NAMALWA (cell line): ENCODE measurements around the gene PAIP2.
A peak's percentile ranks its signal among the peaks of the same experiment; 100 is the strongest.
"Not testable (repeated sequence)": the region's sequence is repeated elsewhere in the genome, so short reads cannot be mapped to it uniquely, and the experiment has no call there.

Experiments
- DNase-seq: peaks from one replicate; pipeline ENCODE4 v3.0.0-alpha.2; 2015; ENCODE audit warnings: low spot score

Gene PAIP2, protein sequence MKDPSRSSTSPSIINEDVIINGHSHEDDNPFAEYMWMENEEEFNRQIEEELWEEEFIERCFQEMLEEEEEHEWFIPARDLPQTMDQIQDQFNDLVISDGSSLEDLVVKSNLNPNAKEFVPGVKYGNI

DNA sequence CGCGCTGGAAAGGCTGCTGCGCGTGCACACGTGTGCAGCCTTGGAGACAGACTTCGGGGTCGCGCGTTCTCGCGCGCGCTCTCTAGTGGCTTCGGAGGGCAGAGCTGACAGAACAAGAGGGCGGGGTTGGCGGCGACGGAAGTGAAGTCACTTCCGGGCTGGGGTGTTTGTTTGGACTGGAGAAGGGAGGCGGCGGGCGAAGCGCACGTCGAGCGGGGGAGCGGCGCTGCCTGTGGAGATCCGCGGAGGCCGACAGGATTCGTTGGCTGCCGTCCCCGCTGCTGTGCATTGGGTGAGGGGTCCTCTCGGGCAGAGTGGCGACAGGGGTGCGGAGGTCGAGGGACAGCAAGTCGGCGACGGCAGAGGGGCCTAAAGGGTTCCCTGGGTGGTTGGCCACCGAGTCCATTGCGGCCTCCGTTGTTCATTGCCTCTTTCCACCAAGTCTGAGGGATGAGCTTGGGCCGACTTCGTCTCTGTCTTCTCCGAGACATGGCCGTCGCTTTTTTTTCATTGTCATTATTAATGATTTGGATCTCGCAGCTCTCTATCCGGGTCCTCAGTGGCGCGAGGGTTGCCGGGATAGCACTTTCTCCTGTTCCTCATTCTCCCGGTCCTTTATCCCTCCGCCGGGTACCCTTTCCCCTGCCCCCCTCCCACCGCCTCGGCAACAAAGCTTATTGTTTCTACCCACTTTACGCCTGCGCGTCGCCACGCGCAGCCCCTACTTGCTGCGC, at the start of gene PAIP2:
TSS of gene PAIP2 (plus strand) at position 166 of the 734 bp plus-strand sequence. CDS start 21,931 bp downstream, outside the sequence.
- DNase-seq: peak; percentile 98

DNA sequence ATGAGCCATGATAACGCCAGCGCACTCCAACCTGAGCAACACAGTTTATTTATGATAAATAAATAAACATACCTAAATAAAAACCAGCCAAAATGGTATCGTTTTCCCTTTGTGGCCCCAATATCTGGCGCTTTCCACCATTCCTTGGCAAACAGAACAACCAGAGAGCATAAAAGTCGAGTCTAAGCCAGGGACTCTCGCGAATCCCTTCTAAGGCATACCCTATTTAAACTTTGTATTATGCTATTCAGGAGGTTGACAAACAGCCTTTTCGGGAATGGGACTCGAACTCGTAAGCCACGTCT, 48.5 kb upstream of the PAIP2 start:
- no peak for DNase-seq

GRCh38 chr5:139293507-139294373, 47.9 kb upstream of the PAIP2 start, which contains the start of gene MATR3:
MATR3 (plus strand) TSS chr5:139293740; CDS start chr5:139307416, 13,676 bp downstream.
- peak; percentile 92 for DNase-seq

DNA sequence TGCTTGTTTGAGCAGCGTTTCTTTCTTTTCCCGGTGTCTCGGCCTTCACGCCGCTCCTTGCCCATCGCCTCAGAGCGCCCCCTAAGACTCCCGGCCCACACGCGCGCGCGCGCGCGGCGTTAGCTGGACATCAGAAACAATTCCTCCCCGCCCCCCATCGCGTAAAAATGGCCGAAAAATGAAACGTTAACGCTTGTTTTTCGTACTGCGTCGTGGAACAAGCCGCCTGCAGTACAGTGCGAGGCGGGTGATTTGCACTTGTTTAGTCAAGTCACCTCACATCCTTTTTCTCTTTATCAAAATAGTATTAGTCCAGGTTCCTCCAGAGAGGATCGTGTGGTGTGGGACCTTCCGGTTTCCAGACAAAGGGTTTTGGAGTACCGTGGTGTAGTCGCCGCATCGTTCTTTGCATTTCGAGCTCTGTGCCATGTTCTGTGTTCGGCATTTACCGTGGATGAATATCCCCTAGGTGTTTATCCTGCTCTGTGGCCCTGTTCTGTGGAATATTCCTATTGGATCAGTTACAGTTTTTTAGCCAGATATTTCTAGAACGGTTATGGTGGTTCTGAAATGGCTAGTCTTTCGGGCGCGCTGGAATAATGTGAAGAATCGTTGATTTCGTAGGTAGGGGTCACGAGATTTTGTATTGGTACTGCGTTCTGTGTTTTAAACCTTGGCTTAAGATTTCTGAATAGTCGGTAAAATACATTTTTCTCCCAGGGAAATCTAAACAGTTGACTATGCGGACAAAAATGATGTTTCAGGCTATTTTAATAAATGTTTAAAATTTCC, 47.1 kb upstream of the PAIP2 start:
- peak; percentile 82 for DNase-seq

DNA sequence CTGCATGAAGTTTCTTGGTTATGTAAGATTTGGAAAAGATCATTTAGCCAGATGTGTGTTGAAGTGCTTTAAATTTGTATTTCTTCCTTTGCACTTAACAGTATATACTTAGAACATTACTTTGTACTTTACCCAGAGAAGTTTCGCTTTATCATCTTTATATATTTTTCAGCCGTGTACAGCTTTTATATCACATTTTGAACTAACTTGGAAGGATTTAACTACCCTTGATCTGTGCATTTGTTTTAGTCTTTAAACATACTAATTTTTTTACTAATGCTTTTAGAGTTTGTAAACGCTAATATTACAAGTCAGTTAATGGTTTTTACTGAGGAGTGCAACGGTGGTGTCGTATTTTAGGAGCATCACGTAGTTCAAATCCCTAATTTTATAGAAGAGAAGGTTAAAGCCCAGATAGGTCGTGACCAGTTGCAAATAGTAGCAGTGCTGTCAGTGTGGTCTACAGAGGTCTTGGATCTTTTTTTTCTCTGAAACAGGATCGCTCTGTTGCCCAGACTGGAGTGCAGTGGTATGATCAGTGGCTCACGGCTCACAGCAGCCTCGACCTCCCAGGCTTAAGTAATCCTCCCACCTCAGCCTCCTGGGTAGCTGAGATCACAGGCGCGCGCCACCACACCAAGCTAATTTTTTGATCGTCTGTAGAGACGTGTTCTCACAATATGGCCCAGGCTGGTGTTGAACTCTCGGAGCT, 46.2 kb upstream of the PAIP2 start:
- no peak for DNase-seq

DNA sequence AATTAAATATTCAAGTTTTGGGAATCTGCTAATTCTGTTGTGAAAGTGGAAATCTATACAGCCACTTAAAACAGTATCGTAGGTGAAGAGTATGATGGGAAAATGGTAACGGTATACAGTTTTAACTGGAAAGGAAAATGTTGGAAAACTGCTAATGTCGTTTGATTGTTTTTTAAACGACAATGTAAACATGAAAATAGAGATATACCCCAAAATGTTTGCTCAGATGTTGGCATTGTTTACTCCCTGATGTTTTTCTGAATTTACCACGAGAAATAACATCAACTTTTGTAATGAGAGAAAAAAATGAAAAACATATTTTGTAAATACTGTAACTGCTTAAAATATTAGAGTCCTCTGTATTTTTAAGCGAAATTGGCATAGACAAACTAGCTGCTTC, 45.5 kb upstream of the PAIP2 start:
- DNase-seq: no peak

DNA sequence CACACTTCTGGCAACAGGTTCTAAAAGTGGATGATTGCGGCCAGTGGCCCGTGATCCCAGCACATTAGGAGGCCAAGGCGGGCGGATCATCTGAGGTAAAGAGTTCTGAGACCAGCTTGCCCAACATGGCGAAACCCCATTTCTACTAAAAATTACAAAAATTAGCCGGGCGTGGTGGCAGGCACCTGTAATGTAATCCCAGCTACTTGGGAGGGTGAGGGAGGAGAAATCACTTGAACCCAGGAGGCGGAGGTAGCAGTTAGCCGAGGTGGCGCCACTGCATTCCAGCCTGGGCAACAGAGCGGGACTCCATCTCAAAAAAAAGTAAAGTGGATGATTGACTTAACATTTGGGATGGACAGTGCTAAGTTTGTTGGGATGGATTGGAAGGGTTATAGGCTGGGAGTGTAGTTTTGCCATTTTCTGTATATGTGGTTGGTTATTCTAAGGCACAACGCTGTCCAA, 44.8 kb upstream of the PAIP2 start:
- no peak for DNase-seq

GRCh38 chr5:139297439-139298133, 44.1 kb upstream of the PAIP2 start:
- DNase-seq: no peak

DNA sequence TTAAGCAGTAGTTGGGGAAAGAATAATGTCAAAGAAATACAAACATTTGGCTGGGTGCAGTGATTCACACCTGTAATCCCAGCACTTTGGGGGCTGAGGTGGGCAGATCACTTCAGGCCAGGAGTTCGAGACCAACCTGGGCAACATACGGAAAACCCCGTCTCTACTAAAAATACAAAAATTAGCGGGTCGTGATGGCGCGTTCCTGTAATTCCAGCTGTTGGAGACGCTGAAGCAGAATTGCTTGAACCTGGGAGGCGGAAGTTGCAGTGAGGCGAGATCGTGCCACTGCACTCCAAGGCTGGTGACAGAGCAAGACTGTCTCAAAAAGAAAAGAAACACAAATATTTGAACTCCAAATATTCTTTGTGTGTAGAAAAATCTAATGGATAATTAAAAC, 43.4 kb upstream of the PAIP2 start:
- DNase-seq: no peak

GRCh38 chr5:139299486-139299885, 42.2 kb upstream of the PAIP2 start:
- DNase-seq: peak; percentile 22

DNA sequence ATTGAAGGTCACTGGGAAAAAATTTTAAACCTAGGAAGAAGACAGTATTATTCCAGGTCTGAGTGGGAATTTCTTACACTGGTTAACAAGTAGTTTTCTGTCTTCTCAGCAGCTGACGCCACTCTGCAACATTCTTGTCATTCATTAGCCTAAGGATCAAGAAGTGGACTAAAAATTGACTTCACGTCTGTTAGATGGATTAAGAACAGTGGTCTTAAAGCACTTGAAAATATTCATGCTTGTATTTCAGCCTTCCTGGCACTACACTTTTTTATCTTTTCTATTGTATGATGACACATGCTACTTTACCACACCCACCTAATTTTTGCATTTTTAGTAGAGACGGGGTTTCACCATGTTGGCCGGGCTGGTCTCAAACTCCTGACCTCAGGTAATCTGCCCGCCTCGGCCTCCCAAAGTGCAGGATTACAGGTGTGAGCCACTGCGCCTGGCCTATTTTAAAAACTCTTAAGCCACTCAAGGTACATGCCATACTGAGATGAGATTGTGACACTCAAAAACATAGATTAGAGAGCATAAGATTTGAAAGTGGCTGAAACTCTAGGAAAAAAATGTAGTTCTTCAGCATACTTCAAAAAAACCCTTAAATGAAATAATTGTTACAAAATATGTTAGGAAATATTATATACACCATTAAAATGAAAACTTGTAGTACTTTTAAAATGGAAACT, 39.7 kb upstream of the PAIP2 start:
- DNase-seq: peak; percentile 20

DNA sequence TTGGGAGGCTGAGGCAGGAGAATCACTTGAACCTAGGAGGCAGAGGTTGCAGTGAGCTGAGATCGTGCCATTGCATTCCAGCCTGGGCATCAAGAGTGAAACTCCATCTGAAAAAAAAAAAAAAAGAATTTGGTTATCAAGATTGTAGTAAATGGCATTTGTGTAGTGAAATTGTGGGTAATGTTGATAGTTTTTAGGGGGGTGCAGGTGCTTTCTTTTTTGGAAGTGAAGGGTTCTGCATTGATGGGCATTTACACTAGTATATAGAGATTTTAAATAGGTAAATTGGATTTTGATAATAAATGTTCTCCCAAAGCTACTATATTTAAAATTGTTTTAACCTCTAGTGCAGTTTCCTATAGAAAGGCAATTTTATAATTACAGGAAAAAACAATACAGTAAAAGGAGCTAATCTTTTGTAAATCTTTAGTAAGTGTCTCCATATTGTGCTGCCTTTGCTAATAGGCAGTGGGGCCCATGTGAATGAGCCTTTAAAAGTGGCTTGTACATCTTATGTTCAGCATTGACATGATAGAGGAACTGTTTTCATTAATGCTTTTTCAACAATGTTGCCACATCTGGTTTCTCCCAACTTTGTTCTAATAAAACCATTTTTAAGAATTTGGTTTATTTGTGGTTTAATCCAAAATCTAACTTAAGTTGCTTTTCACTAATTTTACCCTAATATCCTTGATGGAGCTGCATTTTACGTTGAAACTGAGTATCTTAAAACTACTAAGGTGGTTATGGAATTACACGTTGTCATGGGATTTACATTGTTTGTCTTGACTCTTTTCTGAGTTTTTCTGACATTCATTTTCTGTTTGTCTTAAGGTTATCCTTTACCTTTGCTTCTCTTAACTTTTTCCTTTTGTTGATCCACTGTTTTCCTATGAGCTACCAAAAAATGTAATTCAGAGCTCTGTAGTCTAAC, 37.0 kb upstream of the PAIP2 start:
- DNase-seq: peak; percentile 17

DNA sequence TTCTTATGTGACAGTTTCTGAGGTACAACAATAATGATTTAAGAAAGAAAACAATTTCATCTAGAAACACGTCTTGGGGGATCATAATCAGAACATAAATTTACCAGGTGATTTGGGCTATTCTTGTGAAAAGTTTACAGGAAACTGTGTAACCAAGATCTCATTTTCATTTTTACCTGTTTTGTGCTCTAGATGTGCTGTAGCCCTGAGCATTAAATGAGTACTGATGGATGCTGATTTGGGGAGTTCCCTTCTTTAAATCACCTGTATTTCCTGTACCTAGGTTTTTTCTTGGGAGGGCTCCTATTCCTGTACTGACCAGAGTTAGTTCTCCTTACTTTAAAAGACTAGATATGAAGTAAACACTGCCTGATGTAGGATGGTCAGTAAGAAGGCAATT, 35.5 kb upstream of the PAIP2 start:
- DNase-seq: no peak

- no peak for DNase-seq
These were observed 34.9 kb upstream of the PAIP2 start for GRCh38 chr5:139306628-139307379.

DNA sequence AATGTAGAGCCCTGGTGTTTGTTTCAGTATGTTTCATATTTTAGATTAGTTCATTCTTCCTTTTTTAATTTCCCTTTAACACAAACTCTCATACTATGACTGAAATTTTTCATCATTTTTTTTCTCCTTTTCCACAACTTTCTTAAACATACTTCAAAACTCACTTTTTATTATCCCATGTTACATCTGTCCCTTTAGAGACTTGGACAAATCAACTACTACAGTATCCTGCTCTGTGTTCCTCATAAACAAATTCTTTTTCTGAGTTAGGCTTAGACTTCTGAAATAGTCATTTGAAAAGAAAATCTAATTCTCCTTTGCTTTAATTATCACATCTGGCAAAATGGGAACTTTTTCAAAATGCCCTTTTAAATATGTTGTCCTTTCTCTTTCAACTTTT, 32.9 kb upstream of the PAIP2 start:
- DNase-seq: no peak

DNA sequence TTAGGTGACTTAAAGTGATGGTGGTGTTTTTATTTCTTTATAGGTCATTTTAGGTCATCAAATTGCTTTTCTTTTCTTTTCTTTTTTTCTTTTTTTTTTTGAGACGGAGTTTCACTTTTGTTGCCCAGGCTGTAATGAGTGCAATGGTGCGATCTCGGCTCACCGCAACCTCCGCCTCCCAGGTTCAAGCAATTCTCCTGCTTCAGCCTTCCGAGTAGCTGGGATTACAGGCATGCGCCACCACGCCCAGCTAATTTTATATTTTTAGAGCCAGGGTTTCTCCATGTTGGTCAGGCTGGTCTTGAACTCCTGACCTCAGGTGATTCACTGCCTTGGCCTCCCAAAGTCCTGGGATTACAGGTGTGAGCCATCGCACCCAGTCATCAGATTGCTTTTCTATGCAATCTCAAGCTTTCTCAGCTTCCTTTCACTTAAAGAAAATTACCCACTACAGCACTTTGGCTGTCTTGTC, 30.9 kb upstream of the PAIP2 start:
- DNase-seq: not testable (repeated sequence)

DNA sequence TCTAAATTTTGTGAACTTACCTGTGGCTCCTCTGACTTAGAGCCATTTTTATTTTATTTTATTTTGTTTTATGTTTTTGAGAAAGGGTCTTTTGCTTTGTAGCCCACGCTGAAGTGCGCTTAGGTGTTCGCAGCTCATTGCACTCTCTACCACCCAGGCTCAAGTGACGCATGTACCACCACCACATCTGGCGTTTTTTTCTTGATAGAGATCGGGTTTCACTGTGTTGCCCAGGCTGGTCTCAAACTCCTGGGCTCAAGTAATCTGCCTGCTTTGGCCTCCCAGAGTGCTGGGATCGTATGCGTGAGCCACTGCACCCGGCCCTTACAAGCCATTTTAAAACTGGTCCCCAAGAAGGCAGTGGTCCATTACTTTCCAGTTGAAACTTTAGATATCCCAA, 29.6 kb upstream of the PAIP2 start:
- no peak for DNase-seq

DNA sequence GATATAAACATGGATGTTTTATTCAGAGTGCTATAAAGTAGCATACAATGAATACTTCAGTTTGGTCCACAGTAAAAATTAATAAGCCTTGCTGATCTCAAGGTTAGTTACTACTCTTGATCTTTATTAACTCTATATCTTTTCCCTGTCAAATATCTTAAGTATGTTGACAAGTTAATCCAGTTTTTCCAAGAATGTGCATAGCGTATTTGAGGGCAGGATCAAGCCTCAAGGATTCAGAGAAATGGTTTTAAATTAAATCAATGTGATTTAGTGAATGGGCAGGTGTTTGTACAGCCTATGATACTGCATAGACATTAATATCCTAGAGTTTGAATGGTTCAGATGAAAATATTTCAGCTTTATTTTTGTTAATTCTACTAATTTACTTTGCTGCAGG, 27.4 kb upstream of the PAIP2 start:
- no peak for DNase-seq
